SH-SY5Y (cell line): ENCODE results near the gene CEP104.

Experiments used
- GATA2 ChIP-seq: IDR thresholded peaks from 2 replicates; pipeline ENCODE4 v1.6.1; 2011; ENCODE audit warnings: mild to moderate bottlenecking, low read depth, low read length
- GATA3 ChIP-seq: IDR thresholded peaks from 2 replicates; pipeline ENCODE4 v1.6.1; 2011; ENCODE audit warnings: low read depth, mild to moderate bottlenecking, low read length, moderate library complexity

GRCh38 chr1:3847081-3847480, 9.9 kb downstream of the CEP104 start:
- TF ChIP-seq GATA2 (no peak), GATA3 (no peak)
